ENCODE results near the gene ELL. TPM values are rescaled to one million over a fixed set of nuclear protein-coding genes. Genes with fewer than 3 reads are reported as not detected.

Gene ELL
- total and polyA plus RNA-seq, 9 of the 15 experiments (the other 6 are each of a cell fraction or from before 2014, with no cell fraction given), result 0.24 to 22.5 (median 4.1) TPM

GRCh38 chr19:18416778-18417249, 105.1 kb downstream of the ELL start (continued):
- TF ChIP-seq MAX (CRISPR knock-in tag; IDR thresholded peaks at IDR 0.05) (peak; percentile 63; the same call in 1 of the 2 replicates), ARNT (IDR thresholded peaks at IDR 0.05) (no peak), MTF1 (CRISPR knock-in tag; IDR thresholded peaks at IDR 0.05; ENCODE audit: borderline replicate concordance) (no peak), HDAC2 (IDR thresholded peaks at IDR 0.05) (no peak), DLX4 (CRISPR knock-in tag; IDR thresholded peaks at IDR 0.05) (no peak), NFRKB (IDR thresholded peaks at IDR 0.05; ENCODE audit: low read depth) (no peak), RB1 (IDR thresholded peaks at IDR 0.05; ENCODE audit: low read depth) (peak; percentile 64), TCF7L2 (IDR thresholded peaks at IDR 0.05; ENCODE audit: low read depth, low read length) (no peak), CREB3 (tag; conservative IDR thresholded peaks at IDR 0.05; ENCODE audit: low read depth) (no peak), HNRNPLL (IDR thresholded peaks at IDR 0.05; ENCODE audit: low read depth, low read length, poor library complexity, severe bottlenecking) (peak; percentile 79), KDM4B (IDR thresholded peaks at IDR 0.05; ENCODE audit: borderline replicate concordance in 2 of 2, low read depth in 1 of 2) (no peak; a peak in 1 of 4 replicates), ETV6 (IDR thresholded peaks at IDR 0.05; ENCODE audit: borderline replicate concordance in 1 of 2, low read depth in 2 of 2, low read length in 1 of 2) (no peak), ETV6 (CRISPR knock-in tag; IDR thresholded peaks at IDR 0.05; ENCODE audit: borderline replicate concordance) (no peak), DPF2 (IDR thresholded peaks at IDR 0.05) (peak; percentile 55; the same call in 1 of the 2 replicates), C11orf30 (IDR thresholded peaks at IDR 0.05; ENCODE audit: low read depth) (no peak), ZNF217 (CRISPR knock-in tag; IDR thresholded peaks at IDR 0.05) (no peak), TCF3 (CRISPR knock-in tag; IDR thresholded peaks at IDR 0.05) (no peak), FOXJ3 (CRISPR knock-in tag; IDR thresholded peaks at IDR 0.05) (peak; percentile 76), PPARD (CRISPR knock-in tag; IDR thresholded peaks at IDR 0.05) (no peak), CBX2 (IDR thresholded peaks at IDR 0.05; ENCODE audit: insufficient read depth, low read length, poor library complexity, severe bottlenecking) (no peak), ZSCAN32 (CRISPR knock-in tag; IDR thresholded peaks at IDR 0.05) (no peak), RCOR1 (IDR thresholded peaks at IDR 0.05; ENCODE audit: borderline replicate concordance in 1 of 2, low read depth in 2 of 2, low read length in 2 of 2) (peak in 1 of 2 experiments; percentile 58; a peak in 1 of 4 replicates), ZKSCAN1 (IDR thresholded peaks at IDR 0.05; ENCODE audit: low read depth, low read length) (no peak)
- TF ChIP-seq, protein P1, sequence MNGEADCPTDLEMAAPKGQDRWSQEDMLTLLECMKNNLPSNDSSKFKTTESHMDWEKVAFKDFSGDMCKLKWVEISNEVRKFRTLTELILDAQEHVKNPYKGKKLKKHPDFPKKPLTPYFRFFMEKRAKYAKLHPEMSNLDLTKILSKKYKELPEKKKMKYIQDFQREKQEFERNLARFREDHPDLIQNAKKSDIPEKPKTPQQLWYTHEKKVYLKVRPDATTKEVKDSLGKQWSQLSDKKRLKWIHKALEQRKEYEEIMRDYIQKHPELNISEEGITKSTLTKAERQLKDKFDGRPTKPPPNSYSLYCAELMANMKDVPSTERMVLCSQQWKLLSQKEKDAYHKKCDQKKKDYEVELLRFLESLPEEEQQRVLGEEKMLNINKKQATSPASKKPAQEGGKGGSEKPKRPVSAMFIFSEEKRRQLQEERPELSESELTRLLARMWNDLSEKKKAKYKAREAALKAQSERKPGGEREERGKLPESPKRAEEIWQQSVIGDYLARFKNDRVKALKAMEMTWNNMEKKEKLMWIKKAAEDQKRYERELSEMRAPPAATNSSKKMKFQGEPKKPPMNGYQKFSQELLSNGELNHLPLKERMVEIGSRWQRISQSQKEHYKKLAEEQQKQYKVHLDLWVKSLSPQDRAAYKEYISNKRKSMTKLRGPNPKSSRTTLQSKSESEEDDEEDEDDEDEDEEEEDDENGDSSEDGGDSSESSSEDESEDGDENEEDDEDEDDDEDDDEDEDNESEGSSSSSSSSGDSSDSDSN (IDR thresholded peaks at IDR 0.05; ENCODE audit: borderline replicate concordance in 1 of 2, low read depth in 2 of 2, low read length in 2 of 2), result peak in 1 of 2 experiments; percentile 13; a peak in 1 of 4 replicates
- TF ChIP-seq, protein P2, sequence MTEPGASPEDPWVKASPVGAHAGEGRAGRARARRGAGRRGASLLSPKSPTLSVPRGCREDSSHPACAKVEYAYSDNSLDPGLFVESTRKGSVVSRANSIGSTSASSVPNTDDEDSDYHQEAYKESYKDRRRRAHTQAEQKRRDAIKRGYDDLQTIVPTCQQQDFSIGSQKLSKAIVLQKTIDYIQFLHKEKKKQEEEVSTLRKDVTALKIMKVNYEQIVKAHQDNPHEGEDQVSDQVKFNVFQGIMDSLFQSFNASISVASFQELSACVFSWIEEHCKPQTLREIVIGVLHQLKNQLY (CRISPR knock-in tag; conservative IDR thresholded peaks at IDR 0.05), result no peak
